ENCODE data around the gene ZSCAN10. TPM values are rescaled to one million over a fixed set of nuclear protein-coding genes. Genes with fewer than 3 reads are reported as not detected.
A peak's percentile ranks its signal among the peaks of the same experiment; 100 is the strongest.
"Not testable (repeated sequence)": the region's sequence is repeated elsewhere in the genome, so short reads cannot be mapped to it uniquely, and the experiment has no call there.

Gene ZSCAN10
- total RNA-seq, 1 donor from 2014 or later: not detected

DNA sequence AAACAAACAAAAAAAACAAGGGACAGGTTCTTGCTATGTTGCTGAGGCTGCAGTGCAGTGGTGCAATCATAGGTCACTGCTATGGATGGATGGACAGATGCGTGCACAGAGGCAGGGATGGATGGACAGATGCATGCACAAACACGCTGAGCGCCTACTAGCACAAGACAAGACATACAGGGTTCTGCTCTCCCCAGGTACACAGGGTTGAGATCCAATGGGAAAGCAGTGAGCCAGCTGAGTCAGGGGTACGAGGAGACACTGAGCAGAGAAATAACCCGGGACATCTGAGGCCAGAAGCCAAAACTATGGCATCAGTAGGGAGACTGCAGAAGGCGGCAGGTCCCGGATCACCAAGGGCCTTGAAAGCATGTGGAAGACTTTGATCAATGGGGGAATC, 27.4 kb downstream of the ZSCAN10 start:
- DNase-seq (no peak), ATAC-seq (no peak)
- intact Hi-C loops (cut with micrococcal nuclease): no loop called here

DNA sequence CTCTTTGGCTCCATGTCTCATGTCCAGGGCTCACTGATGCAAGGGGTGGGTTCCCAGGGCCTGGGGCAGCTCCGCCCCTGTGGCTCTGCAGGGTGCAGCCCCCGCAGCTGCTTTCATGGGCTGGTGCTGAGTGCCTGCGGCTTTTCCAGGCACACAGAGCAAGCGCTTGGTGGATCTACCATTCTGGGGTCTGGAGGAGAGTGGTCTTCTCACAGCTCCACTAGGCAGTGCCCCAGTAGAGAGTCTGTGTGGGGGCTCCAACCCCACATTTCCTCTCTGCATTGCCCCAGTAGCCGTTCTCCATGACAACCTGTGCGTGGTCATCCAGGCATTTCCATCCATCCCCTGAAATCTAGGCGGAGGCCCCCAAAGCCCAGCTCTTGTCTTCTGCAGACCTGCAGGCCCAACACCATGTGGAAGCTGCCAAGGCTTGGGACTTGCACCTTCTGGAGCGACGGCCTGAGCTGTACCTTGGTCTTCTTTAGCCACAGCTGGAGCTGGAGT, 28.4 kb downstream of the ZSCAN10 start:
- DNase-seq: no peak
- intact Hi-C loops (cut with micrococcal nuclease): no loop called here
- ATAC-seq: no peak

DNA sequence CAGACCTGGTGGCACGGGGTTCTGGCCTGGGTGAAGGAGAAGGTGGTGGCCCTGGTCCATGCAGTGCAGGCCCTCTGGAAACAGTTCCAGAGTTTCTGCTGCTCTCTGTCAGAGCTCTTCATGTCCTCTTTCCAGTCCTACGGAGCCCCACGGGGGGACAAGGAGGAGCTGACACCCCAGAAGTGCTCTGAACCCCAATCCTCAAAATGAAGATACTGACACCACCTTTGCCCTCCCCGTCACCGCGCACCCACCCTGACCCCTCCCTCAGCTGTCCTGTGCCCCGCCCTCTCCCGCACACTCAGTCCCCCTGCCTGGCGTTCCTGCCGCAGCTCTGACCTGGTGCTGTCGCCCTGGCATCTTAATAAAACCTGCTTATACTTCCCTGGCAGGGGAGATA, 29.9 kb downstream of the ZSCAN10 start:
- intact Hi-C loops (cut with micrococcal nuclease); DNase-seq; ATAC-seq: not testable (repeated sequence)

DNA sequence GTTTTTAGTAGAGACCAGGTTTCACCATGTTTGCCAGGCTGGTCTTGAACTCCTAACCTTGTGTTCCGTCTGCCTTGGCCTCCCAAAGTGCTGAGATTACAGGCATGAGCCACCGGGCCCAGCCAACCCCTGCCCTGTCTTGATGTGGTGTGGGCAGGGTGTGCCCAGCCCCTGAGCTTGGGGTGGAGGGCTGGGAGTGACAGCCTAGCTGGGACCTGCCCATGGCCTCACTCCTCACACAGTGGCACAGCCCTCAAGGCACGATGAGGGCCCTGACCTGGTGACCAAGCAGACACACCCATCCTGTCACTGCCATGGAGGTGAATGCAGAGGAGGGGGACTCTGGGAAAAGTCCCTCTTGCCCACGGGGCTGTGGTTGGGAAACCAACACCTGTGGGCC, 30.6 kb downstream of the ZSCAN10 start:
- no peak for ATAC-seq
- intact Hi-C loops (cut with micrococcal nuclease): no loop called here

DNA sequence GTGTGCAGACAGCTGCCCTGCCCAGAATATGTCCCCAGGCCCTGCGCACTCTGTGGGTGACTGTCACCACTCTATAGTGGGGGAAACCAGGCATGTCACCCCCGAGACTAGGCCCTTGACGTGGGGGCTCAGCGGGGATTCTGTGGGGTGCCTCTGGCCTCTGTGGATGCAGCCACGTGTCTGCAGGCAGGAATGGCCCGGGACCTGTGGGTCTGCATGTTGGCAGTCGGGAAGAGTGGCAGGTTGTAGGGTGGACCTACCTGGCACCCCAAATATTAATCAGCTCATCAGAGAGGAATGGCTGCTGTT, 32.7 kb downstream of the ZSCAN10 start:
- DNase-seq: no peak
- ATAC-seq: no peak
- intact Hi-C loops (cut with micrococcal nuclease): no loop called here

More for the DNA sequence above, 30.6 kb downstream of the ZSCAN10 start:
- no peak for DNase-seq

DNA sequence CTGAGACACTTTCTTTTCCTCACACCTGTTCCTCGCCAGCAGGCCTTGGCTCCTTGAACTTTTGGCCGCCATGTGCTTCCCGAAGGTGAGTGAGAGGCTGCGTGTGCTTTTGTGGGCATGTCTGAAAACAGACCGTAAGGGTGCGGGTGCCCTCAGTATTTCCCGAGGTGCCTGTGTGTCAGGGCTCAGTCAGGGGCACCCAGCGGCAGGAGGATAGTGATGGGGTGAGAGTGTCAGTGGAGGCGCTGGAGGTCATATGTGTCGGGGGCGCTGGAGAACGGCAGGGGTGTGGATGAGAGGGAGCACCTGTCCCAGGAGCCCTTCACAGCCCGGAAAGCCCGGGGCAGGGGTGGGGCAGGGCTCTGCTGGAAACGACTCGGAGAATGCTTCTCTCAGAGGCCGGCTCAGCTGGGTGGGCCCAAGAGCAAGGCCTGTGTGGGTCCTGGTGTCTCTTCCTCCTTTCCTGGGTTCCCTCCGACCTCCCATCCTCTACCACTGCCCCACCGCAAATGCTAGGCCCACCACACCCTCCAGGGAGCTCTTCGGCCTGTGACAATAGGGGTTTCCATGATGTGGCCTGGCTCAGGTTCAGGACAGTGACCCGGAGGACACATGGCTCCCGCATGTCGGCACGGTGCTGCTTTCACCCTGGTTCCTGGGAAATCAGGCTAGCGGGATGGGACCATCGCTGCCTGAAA, 33.2 kb downstream of the ZSCAN10 start:
- DNase-seq: no peak
- ATAC-seq: peak; percentile 35
- intact Hi-C loops (cut with micrococcal nuclease): no loop called here

DNA sequence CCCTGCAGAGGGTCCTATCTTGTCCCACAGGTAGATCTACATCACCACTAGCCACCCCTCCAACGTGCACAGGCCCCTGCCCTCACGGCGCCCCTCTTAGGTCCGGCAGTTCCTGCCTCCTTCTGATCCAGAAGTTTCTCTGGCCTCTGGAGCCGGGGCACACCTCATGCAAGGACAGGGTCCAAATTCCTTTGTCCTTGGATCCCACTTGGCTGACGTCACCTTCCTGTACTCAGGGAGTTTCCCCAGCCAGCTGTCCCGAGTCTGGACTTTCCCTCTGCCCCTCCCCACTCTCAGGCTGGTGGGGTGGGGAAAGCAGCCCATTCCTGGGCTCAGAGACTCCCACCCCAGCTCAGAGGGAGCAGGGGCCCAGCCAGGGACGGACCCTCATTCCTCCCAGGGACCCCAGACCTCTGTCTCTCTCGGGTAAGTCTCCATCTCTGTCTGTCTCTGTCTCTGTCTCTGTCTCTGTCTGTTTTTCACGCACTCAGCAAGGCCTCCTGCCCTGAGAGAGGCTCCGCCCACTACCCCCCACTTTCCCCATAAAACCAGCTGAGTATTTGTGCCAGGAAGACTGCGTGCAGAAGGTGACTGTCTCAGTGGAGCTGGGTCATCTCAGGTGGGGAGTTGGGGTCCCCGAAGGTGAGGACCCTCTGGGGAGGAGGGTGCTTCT, 33.9 kb downstream of the ZSCAN10 start, which contains the start of gene IL32:
IL32 (plus strand) TSS at position 572 of the 673 bp plus-strand sequence. CDS start 172 bp downstream, outside the sequence.
- DNase-seq: peak; percentile 62
- intact Hi-C loops (cut with micrococcal nuclease): no loop called here
- ATAC-seq: peak; percentile 81

DNA sequence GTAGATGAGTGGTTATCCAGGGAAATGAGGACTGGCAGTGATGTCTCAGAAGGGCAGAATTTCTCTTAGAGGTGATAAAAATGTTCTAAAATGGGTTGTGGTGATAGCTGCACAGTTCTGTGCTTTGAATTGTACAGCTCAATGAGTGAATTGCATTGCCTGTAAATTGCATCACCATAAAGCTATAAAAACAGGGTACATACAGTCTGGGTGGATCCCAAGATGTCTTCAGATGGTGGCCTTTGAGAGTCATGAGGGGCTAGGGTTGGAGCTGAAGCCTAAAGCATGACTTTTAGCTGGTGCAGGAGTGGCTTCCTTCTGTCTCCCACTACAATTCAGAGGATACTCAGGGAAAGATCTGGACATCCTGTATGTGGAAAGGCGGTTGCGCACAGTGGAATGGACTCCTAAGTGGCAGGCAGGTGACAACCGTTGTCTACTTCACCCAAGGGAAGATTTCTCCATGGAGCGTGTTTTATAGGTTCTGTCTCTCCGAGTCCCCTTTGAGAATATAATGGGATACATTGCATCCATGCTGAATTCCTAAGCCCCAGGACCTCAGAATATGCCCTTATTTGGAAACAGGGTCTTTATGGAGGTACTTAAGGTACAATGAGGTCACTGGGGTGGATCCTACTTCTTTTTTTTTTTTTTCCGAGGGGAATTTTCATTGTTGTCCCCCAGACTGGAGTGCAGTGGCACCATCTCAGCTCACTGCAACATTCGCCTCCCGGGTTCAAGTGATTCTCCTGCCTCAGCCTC, 35.3 kb downstream of the ZSCAN10 start:
- no peak for ATAC-seq
- intact Hi-C loops (cut with micrococcal nuclease): no loop called here
- no peak for DNase-seq

DNA sequence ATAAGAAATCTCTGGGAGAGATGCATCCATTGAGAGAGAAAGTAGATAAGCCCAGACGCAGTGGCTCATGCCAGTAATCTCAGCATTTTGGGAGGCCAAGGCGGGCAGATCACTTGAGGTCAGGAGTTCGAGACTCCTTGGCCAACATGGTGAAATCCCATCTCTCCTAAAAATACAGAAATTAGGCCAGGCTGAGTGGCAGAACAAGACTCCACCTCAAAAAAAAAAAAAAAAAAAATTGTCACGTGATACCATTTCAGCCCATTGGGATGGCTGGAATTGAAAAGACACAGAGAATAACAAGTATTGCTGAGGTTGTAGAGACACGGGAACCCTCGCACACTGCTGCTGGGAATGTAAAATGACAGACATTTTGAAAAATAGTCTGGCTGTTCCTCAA, 36.5 kb downstream of the ZSCAN10 start:
- intact Hi-C loops (cut with micrococcal nuclease): no loop called here
- ATAC-seq (no peak), DNase-seq (no peak)

DNA sequence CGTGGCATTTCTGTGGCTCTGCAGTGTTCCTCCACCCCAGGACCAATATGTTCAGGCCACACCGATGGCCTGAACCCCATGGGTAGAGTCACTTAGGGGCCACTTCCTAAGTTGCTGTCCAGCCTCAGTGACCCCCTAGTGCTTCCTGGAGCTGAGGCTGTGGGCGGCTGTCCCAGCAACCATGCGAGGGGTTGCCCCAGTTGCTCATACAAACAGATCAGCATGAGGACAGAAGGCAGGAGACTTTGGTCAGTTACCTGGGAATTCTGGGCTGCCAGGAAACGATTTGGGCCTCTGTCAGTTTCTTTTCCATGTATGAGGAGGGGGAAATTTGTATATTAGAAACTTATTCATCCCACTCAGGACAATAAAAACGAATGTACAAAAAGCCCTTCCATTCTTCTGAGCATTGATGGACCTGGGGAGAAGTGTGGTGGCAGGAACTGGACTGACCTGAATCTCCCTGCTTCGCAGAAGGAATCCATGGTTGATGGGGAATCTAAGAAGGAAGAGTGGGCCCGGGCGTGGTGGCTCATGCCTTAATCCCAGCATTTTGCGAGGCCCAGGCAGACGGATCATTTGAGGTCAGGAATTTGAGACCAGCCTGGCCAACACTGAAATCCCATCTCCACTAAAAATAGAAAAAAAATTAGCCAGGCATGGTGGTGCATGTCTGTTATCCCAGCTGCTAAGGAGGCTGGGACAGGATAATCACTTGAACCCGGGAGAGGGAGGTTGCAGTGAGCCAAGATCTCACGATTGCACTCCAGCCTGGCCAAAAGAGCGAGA, 38.6 kb downstream of the ZSCAN10 start:
- intact Hi-C loops (cut with micrococcal nuclease): no loop called here
- ATAC-seq: no peak
- DNase-seq: no peak

DNA sequence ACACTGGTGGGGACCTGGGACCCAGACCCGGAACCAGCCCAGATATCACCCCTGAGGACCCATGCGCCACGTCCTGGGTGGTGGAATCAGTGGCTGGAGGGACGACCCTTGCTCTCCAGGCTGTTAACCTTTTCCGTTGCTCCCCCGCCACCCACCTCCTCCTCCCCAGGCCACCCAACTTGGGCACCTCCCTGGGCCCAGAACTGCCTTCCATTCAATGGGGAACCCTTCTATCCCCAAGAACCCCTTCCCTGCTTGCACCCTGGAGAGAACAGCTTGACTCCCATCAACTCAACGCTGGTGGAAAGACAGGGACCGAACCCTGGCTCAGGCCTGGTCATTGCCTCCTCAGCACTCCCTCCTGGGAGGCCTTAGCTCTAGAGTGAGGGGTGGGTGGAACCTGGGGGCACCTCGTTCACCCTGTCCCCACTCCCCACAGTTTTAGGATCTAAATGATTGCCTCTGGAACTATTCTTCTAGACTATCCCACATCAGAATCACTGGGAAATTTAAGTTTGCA, 39.3 kb downstream of the ZSCAN10 start:
- ATAC-seq (no peak), DNase-seq (no peak)
- intact Hi-C loops (cut with micrococcal nuclease): no loop called here

DNA sequence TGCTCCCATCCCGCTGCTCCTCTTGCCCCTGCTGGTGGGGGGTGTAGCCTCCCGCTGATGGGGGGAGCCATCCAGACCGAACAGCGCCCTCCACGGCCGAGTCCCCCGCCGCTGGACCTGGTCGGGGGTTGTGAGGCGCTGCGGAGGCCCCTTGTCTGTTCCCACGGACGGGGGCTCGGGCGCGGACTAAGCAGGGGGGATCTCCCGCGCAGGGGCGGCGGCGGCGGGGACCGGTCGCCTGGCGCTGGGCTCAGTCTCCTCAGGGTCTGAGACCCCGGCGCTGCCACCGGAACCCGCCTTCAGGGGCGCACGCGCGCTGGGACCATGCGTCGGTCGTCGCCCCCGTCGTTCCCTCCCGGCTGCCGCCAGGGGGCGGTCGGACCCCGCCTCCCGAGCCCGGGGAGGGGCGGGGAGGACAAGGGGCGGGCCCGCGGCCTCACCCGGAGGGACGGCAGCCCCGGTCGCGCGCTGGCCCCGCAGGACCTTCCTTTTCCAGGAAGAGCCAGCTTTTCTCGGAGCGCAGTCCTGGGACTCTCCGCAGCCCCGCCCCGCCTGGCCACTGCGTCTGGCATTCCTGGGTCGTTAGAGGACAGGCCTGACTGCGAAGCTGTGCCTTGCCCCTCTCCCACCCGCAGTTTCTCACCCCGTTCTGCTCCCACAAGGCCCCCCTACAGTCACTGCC, 39.9 kb downstream of the ZSCAN10 start:
- DNase-seq: peak; percentile 93
- ATAC-seq: peak; percentile 97
- intact Hi-C loops (cut with micrococcal nuclease): no loop called here

DNA sequence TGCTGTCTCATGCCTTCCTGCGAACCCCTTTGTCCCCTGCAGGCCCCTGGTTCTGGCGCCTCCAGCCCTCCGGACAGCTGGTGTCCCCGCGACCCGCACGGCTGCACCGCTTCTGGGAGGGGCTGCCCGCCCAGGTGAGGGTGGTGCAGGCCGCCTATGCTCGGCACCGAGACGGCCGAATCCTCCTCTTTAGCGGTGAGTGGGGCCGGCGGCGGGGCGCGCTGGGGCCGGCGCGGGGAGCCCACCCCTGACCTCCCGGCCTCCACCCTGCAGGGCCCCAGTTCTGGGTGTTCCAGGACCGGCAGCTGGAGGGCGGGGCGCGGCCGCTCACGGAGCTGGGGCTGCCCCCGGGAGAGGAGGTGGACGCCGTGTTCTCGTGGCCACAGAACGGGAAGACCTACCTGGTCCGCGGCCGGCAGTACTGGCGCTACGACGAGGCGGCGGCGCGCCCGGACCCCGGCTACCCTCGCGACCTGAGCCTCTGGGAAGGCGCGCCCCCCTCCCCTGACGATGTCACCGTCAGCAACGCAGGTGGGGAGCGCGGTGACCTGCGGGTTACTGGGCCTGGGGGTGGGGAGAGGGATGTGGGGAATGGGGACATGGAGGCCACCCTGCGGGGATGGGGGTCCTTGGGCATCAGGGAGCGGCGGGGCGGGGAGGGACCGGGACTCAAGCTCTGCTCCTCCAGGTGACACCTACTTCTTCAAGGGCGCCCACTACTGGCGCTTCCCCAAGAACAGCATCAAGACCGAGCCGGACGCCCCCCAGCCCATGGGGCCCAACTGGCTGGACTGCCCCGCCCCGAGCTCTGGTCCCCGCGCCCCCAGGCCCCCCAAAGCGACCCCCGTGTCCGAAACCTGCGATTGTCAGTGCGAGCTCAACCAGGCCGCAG, 40.7 kb downstream of the ZSCAN10 start:
- intact Hi-C loops (cut with micrococcal nuclease): no loop called here
- ATAC-seq: peak; percentile 42
- peak; percentile 64 for DNase-seq

DNA sequence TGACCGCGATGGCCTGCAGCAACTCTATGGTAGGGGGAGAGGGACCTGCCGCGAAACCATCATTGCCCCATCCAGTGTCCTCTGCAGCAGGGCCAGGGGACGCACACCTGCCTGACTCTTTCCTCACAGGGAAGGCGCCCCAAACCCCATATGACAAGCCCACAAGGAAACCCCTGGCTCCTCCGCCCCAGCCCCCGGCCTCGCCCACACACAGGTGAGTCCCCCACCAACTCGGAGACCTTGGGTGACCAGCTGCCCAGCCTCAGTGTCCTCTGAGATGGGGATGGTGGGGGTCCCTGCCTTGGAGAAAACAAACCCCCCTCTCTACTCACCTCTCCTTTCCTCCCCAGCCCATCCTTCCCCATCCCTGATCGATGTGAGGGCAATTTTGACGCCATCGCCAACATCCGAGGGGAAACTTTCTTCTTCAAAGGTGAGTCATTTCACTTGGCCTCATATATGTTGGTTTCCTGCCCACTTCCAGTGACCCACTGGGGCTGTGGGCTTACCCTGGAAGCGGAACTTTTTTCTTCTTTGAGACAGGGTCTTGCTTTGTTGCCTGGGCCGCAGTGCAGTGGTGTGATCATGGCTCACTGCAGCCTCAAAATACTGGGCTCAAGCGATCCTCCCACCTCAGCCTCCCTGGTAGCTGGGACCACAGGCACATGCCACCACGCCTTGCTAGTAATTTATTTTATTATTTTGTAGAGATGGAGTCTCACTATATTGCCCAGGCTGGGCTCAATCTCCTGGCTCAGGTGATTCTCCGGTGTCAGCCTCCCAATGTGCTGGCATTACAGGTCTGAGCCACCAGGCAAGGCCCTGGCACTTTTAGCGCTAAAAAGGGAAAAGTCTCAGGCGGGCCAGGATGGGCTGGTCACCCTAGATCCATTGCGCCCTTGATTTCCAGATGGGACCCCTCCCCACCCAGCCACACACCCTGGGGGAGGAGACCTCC, 41.6 kb downstream of the ZSCAN10 start:
- no peak for ATAC-seq
- intact Hi-C loops (cut with micrococcal nuclease): no loop called here

DNA sequence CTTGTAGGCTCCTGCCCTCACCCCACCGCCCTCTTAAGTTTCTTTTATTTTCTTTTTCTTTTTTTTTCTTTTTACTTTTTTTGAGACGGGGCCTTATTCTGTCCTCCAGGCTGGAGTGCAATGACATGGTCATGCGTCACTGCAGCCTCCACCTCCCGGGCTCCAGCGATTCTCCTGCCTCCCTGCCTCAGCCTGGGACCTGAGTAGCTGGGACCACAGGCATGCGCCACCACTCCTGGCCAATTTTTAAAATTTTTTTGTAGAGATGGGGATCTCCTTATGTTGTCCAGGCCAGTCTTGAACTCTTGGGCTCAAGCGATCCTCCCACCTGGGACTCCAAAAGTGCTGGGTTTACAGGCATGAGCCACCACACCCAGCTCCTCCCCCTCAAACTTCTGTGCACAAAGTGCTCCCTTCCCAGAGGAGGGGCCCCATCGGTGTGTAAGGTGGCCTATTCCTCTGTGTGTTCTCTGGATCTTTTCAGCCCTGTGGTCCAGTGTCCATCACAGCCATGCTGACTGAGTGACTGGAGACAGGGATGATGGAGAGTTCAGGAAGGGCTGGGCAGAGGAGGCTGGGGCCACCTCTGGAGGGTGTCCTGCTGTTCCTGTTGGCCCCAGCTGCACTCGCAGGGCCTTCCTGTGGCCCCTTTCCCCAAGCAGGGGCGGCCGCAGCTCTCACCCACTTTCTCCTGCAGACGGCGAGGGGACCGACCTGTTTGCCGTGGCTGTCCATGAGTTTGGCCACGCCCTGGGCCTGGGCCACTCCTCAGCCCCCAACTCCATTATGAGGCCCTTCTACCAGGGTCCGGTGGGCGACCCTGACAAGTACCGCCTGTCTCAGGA, 42.5 kb downstream of the ZSCAN10 start:
- no peak for ATAC-seq
- intact Hi-C loops (cut with micrococcal nuclease): no loop called here
- DNase-seq: no peak

More for the DNA sequence above, 41.6 kb downstream of the ZSCAN10 start:
- no peak for DNase-seq

DNA sequence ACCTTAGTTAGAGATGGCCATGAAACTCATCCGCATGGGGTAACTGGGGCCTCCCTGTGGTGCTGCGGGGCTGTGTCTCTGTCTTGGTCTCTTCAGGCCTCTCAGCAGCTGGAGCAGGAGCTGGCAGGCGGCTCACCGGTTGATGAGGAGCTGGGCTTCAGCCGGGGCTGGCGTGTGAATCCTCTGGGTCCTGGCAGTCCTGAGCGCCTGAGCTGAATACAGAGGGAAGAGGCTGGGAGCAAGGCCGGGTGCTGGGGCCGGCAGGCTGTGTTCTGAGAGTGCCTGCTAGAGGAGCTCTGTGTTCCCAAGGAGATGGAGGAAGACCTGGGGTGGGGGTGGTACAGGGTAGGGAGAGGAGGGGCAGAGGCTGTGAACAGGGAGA, 43.4 kb downstream of the ZSCAN10 start:
- DNase-seq: not testable (repeated sequence)

More for the DNA sequence above, 43.4 kb downstream of the ZSCAN10 start:
- intact Hi-C loops (cut with micrococcal nuclease); ATAC-seq: not testable (repeated sequence)
